Thymus (tissue), 11 donors: Measurements from ENCODE around the gene MS4A15. TPM values are rescaled to one million over a fixed set of nuclear protein-coding genes. Genes with fewer than 3 reads are reported as not detected.

Source experiments
- DNase-seq, 9 donors: peaks; one replicate each; pipeline ENCODE4 v3.0.0-alpha.2; 2013; ENCODE audit warnings: low spot score in 9 of 9, low read depth in 6 of 9, missing footprints in 1 of 9
- H3K27ac ChIP-seq, 2 donors: one replicate each; pipeline ENCODE4 v1.5.1; 2013; ENCODE audit warnings: control low read depth in 1 of 2, low read depth in 1 of 2, low read length in 1 of 2, mild to moderate bottlenecking in 1 of 2, moderate library complexity in 1 of 2
- H3K27me3 ChIP-seq, 2 donors: one replicate each; pipeline ENCODE4 v1.5.1; 2013; ENCODE audit warnings: low read length in 1 of 2; ENCODE audit not compliant: control insufficient read depth in 2 of 2, insufficient read depth in 1 of 2
- H3K36me3 ChIP-seq, 2 donors: one replicate each; pipeline ENCODE4 v1.5.1; 2013; ENCODE audit warnings: low read length in 1 of 2, mild to moderate bottlenecking in 1 of 2, moderate library complexity in 1 of 2; ENCODE audit not compliant: control insufficient read depth in 2 of 2, insufficient read depth in 2 of 2
- H3K4me1 ChIP-seq, 2 donors: one replicate each; pipeline ENCODE4 v1.5.1; 2013; ENCODE audit warnings: low read length in 2 of 2; ENCODE audit not compliant: control insufficient read depth in 2 of 2, insufficient read depth in 2 of 2
- H3K4me3 ChIP-seq, 2 donors: one replicate each; pipeline ENCODE4 v1.5.1; 2013; ENCODE audit warnings: low read length in 2 of 2, control low read depth in 1 of 2, mild to moderate bottlenecking in 1 of 2
- H3K9me3 ChIP-seq, 2 donors: one replicate each; pipeline ENCODE4 v1.5.1; 2013; ENCODE audit warnings: low read length in 1 of 2, mild to moderate bottlenecking in 1 of 2; ENCODE audit not compliant: control insufficient read depth in 2 of 2, insufficient read depth in 1 of 2
- WGBS: extraction: QIAGEN DNeasy Blood & Tissue Kit; methylation state at CpG from one replicate; pipeline ENCODE4 v1.1.7; 2013; 5-methylcytosine and 5-hydroxymethylcytosine counted together
- polyA plus RNA-seq: library from polyadenylated mRNA; stranded (reverse); fragments of 200-250 nt; gene quantifications from one replicate; pipeline ENCODE4 v1.2.3, GENCODE V29; 2013
- total RNA-seq: library from RNA; stranded (reverse); fragments of 120-200 nt; gene quantifications from one replicate; pipeline ENCODE4 v1.2.4, GENCODE V29; 2013
- donor health status: healthy.

The MS4A15 gene
- total and polyA plus RNA-seq, 2 donors = 0.23 TPM; not detected in 1

GRCh38 chr11:60769811-60770210 is 13.1 kb downstream of the MS4A15 start:
- H3K4me1 ChIP-seq = peaks cover 0 to 9% of the 10 kb centered on the region in 2 donors
- H3K27me3 ChIP-seq = peaks cover 0 to 3% of the 10 kb centered on the region in 2 donors
- no peaks in the 10 kb centered on the region for H3K36me3 ChIP-seq
- H3K27ac ChIP-seq = no peak overlapping the region
- no peak overlapping the region for H3K4me3 ChIP-seq
- no peak for DNase-seq
- 96% methylated on average over 11 of the region's 11 CpGs for WGBS
- H3K9me3 ChIP-seq = no peaks in the 10 kb centered on the region

- no peaks in the 10 kb centered on the region for H3K9me3 ChIP-seq
Measured at GRCh38 chr11:60771146-60771545, 14.5 kb downstream of the MS4A15 start.

GRCh38 chr11:60771879-60772525 is 15.3 kb downstream of the MS4A15 start:
- no peak for DNase-seq
- 94% methylated on average over 16 of the region's 16 CpGs for WGBS

More at GRCh38 chr11:60771146-60771545, 14.5 kb downstream of the MS4A15 start:
- WGBS = 98% methylated on average over 4 of the region's 4 CpGs
- Histone ChIP-seq H3K4me1 (peaks cover 0 to 16% of the 10 kb centered on the region in 2 donors), H3K27me3 (peaks cover 0 to 3% of the 10 kb centered on the region in 2 donors), H3K36me3 (no peaks in the 10 kb centered on the region), H3K4me3 (no peak overlapping the region), H3K27ac (no peak overlapping the region)
- no peak for DNase-seq

GRCh38 chr11:60772666-60773065 is 16.0 kb downstream of the MS4A15 start:
- Histone ChIP-seq H3K27me3 (no peaks in the 10 kb centered on the region), H3K27ac (no peak overlapping the region), H3K9me3 (no peaks in the 10 kb centered on the region), H3K36me3 (no peaks in the 10 kb centered on the region), H3K4me3 (no peak overlapping the region), H3K4me1 (peaks cover 0 to 17% of the 10 kb centered on the region in 2 donors)
- WGBS = 94% methylated on average over 8 of the region's 8 CpGs
- DNase-seq = peak in 1 of 9 donors; percentile 21

More at GRCh38 chr11:60771879-60772525, 15.3 kb downstream of the MS4A15 start:
- no peak overlapping the region for H3K27ac ChIP-seq
- no peaks in the 10 kb centered on the region for H3K36me3 ChIP-seq
- peaks cover 0 to 17% of the 10 kb centered on the region in 2 donors for H3K4me1 ChIP-seq
- H3K9me3 ChIP-seq = no peaks in the 10 kb centered on the region
- H3K4me3 ChIP-seq = no peak overlapping the region
- peaks cover 0 to 3% of the 10 kb centered on the region in 2 donors for H3K27me3 ChIP-seq

GRCh38 chr11:60774726-60775125 is 18.1 kb downstream of the MS4A15 start:
- 93% methylated on average over 13 of the region's 13 CpGs for WGBS
- H3K4me3 ChIP-seq = no peak overlapping the region
- H3K9me3 ChIP-seq = no peaks in the 10 kb centered on the region
- no peaks in the 10 kb centered on the region for H3K36me3 ChIP-seq
- peaks cover 0 to 17% of the 10 kb centered on the region in 2 donors for H3K4me1 ChIP-seq
- H3K27ac ChIP-seq = no peak overlapping the region
- no peak for DNase-seq
- H3K27me3 ChIP-seq = no peaks in the 10 kb centered on the region

GRCh38 chr11:60775420-60775961 is 18.8 kb downstream of the MS4A15 start:
- WGBS = 18% methylated on average over 15 of the region's 15 CpGs

GRCh38 chr11:60776167-60776566 is 19.5 kb downstream of the MS4A15 start:
- Histone ChIP-seq H3K4me3 (no peak overlapping the region), H3K27ac (no peak overlapping the region), H3K4me1 (peaks cover 0 to 17% of the 10 kb centered on the region in 2 donors), H3K27me3 (peaks cover 0 to 3% of the 10 kb centered on the region in 2 donors), H3K9me3 (no peaks in the 10 kb centered on the region), H3K36me3 (no peaks in the 10 kb centered on the region)
- WGBS = 96% methylated on average over 4 of the region's 4 CpGs
- DNase-seq = no peak

More at GRCh38 chr11:60775420-60775961, 18.8 kb downstream of the MS4A15 start:
- DNase-seq = peak; percentile 75 to 97 (median 93)
- H3K36me3 ChIP-seq = no peaks in the 10 kb centered on the region
- no peaks in the 10 kb centered on the region for H3K9me3 ChIP-seq
- peaks cover 0 to 17% of the 10 kb centered on the region in 2 donors for H3K4me1 ChIP-seq
- H3K27me3 ChIP-seq = peaks cover 0 to 3% of the 10 kb centered on the region in 2 donors
- no peak overlapping the region for H3K4me3 ChIP-seq
- H3K27ac ChIP-seq = no peak overlapping the region

- Histone ChIP-seq H3K4me3 (no peak overlapping the region), H3K27ac (no peak overlapping the region), H3K9me3 (no peaks in the 10 kb centered on the region), H3K27me3 (peaks cover 0 to 3% of the 10 kb centered on the region in 2 donors), H3K4me1 (peaks cover 0 to 17% of the 10 kb centered on the region in 2 donors), H3K36me3 (no peaks in the 10 kb centered on the region)
- no peak for DNase-seq
- WGBS = 70% methylated on average over 4 of the region's 4 CpGs
Measured at GRCh38 chr11:60777106-60777505, 20.4 kb downstream of the MS4A15 start.

GRCh38 chr11:60777572-60777971 is 20.9 kb downstream of the MS4A15 start:
- peaks cover 0 to 3% of the 10 kb centered on the region in 2 donors for H3K27me3 ChIP-seq
- H3K27ac ChIP-seq = no peak overlapping the region
- no peaks in the 10 kb centered on the region for H3K9me3 ChIP-seq
- no peaks in the 10 kb centered on the region for H3K36me3 ChIP-seq
- WGBS = 91% methylated on average over 2 of the region's 2 CpGs
- no peak for DNase-seq
- no peak overlapping the region for H3K4me3 ChIP-seq
- H3K4me1 ChIP-seq = peaks cover 0 to 16% of the 10 kb centered on the region in 2 donors
